ENCODE results near the gene MYO18B.
"Not testable (repeated sequence)": the region's sequence is repeated elsewhere in the genome, so short reads cannot be mapped to it uniquely, and the experiment has no call there.

MYO18B gene

GRCh38 chr22:25701056-25701780 lies 40.8 kb upstream of the MYO18B start:
- Histone ChIP-seq H3K9me3 (ENCODE audit: control insufficient read depth in 2 of 2, low read length in 2 of 2) (no peaks in the 10 kb centered on the region), H3K27ac (ENCODE audit: low read length) (no peak overlapping the region), H3K36me3 (ENCODE audit: control insufficient read depth in 2 of 2, insufficient read depth in 2 of 2, low read length in 2 of 2) (no peaks in the 10 kb centered on the region), H3K9ac (ENCODE audit: low read length in 2 of 2) (no peak overlapping the region), H3K4me3 (ENCODE audit: low read length in 2 of 2) (no peak overlapping the region), H3K4me1 (ENCODE audit: control insufficient read depth, insufficient read depth, low read length) (peaks cover 2% of the 10 kb centered on the region), H3K27me3 (ENCODE audit: control insufficient read depth in 1 of 2, insufficient read depth in 2 of 2, low read length in 2 of 2) (no peaks in the 10 kb centered on the region)

DNA sequence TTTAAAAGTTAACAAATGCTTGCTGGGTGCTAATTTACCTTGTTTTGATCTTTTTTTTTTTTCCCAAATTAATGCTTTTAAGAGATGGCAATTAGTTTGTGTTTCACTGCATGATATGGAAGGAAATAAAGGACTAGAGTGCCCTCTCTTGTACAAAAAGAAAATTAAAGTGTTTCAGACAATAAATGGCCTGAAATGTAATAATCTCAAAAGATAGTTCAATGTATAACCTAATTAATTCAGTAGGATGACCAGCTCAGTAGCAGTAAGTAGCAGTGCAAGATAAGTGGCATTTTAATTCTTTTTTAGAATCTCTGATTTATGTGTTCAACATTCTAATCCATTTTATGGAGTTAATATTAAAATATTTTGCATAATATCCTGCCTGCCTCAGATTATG lies 39.9 kb upstream of the MYO18B start:
- no peaks in the 10 kb centered on the region for H3K36me3 ChIP-seq (ENCODE audit: control insufficient read depth in 2 of 2, insufficient read depth in 2 of 2, low read length in 2 of 2)
- H3K9ac ChIP-seq (ENCODE audit: low read length in 2 of 2) = no peak overlapping the region
- H3K27ac ChIP-seq (ENCODE audit: low read length) = no peak overlapping the region
- H3K9me3 ChIP-seq (ENCODE audit: control insufficient read depth in 2 of 2, low read length in 2 of 2) = no peaks in the 10 kb centered on the region
- H3K4me3 ChIP-seq (ENCODE audit: low read length in 2 of 2) = no peak overlapping the region
- H3K27me3 ChIP-seq (ENCODE audit: control insufficient read depth in 1 of 2, insufficient read depth in 2 of 2, low read length in 2 of 2) = no peaks in the 10 kb centered on the region
- peaks cover 2% of the 10 kb centered on the region for H3K4me1 ChIP-seq (ENCODE audit: control insufficient read depth, insufficient read depth, low read length)

- Histone ChIP-seq H3K4me3 (ENCODE audit: low read length in 2 of 2) (no peak overlapping the region), H3K4me1 (ENCODE audit: control insufficient read depth, insufficient read depth, low read length) (peaks cover 2% of the 10 kb centered on the region), H3K27me3 (ENCODE audit: control insufficient read depth in 1 of 2, insufficient read depth in 2 of 2, low read length in 2 of 2) (no peaks in the 10 kb centered on the region), H3K27ac (ENCODE audit: low read length) (no peak overlapping the region), H3K9me3 (ENCODE audit: control insufficient read depth in 2 of 2, low read length in 2 of 2) (no peaks in the 10 kb centered on the region), H3K36me3 (ENCODE audit: control insufficient read depth in 2 of 2, insufficient read depth in 2 of 2, low read length in 2 of 2) (peaks cover 0 to 3% of the 10 kb centered on the region in 2 donors), H3K9ac (ENCODE audit: low read length in 2 of 2) (no peak overlapping the region)
Measured at GRCh38 chr22:25702571-25703167, 39.3 kb upstream of the MYO18B start.

DNA sequence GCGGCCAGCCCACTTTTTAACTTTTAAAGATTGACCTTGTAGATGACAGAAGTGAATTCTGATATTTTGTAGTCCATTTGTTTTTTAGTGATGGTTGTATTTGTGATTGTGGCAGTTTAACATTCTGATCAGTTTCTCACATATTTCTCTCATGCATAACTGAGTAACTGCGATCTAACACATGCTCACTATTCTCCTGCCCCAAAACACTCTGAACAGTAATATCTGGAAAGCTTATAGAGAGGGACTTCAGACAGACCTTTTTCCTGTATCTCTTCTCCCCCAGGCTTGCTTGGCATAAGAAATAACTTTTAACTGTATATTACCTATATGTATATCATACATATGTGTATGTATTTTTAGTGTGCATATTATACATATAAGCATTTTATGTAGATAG lies 37.3 kb upstream of the MYO18B start:
- Histone ChIP-seq H3K9ac (ENCODE audit: low read length in 2 of 2) (no peak overlapping the region), H3K9me3 (ENCODE audit: control insufficient read depth in 2 of 2, low read length in 2 of 2) (no peaks in the 10 kb centered on the region), H3K27ac (ENCODE audit: low read length) (no peak overlapping the region), H3K4me1 (ENCODE audit: control insufficient read depth, insufficient read depth, low read length) (peaks cover 2% of the 10 kb centered on the region), H3K27me3 (ENCODE audit: control insufficient read depth in 1 of 2, insufficient read depth in 2 of 2, low read length in 2 of 2) (no peaks in the 10 kb centered on the region), H3K4me3 (ENCODE audit: low read length in 2 of 2) (no peak overlapping the region), H3K36me3 (ENCODE audit: control insufficient read depth in 2 of 2, insufficient read depth in 2 of 2, low read length in 2 of 2) (peaks cover 0 to 3% of the 10 kb centered on the region in 2 donors)

DNA sequence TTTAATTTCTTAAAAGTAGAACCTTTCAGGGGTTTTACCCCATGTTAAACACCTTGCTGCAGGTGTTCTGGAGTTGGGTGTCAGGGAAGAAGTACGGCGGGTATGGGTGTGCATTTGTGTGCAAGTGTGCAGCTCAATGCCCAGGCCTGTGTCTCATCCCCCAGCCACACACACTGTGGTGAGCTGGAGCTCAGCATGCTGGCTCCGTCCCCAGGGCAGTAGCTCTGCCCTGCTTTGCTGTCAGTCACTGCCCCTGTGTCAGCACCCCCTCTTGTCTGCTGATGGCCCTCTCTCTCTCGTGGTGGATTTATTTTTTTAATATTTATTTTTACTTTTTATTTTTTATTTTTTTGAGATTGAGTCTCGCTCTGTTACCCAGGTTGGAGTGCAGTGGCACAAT lies 35.8 kb upstream of the MYO18B start:
- H3K4me3 ChIP-seq (ENCODE audit: low read length in 2 of 2) = no peak overlapping the region
- H3K9me3 ChIP-seq (ENCODE audit: control insufficient read depth in 2 of 2, low read length in 2 of 2) = no peaks in the 10 kb centered on the region
- no peak overlapping the region for H3K9ac ChIP-seq (ENCODE audit: low read length in 2 of 2)
- no peaks in the 10 kb centered on the region for H3K4me1 ChIP-seq (ENCODE audit: control insufficient read depth, insufficient read depth, low read length)
- H3K36me3 ChIP-seq (ENCODE audit: control insufficient read depth in 2 of 2, insufficient read depth in 2 of 2, low read length in 2 of 2) = peaks cover 0 to 3% of the 10 kb centered on the region in 2 donors
- H3K27me3 ChIP-seq (ENCODE audit: control insufficient read depth in 1 of 2, insufficient read depth in 2 of 2, low read length in 2 of 2) = no peaks in the 10 kb centered on the region
- no peak overlapping the region for H3K27ac ChIP-seq (ENCODE audit: low read length)

- not testable (repeated sequence) for H3K9ac ChIP-seq (ENCODE audit: low read length in 2 of 2); H3K9me3 ChIP-seq (ENCODE audit: control insufficient read depth in 2 of 2, low read length in 2 of 2); H3K36me3 ChIP-seq (ENCODE audit: control insufficient read depth in 2 of 2, insufficient read depth in 2 of 2, low read length in 2 of 2); H3K4me3 ChIP-seq (ENCODE audit: low read length in 2 of 2); H3K27ac ChIP-seq (ENCODE audit: low read length); H3K27me3 ChIP-seq (ENCODE audit: control insufficient read depth in 1 of 2, insufficient read depth in 2 of 2, low read length in 2 of 2); H3K4me1 ChIP-seq (ENCODE audit: control insufficient read depth, insufficient read depth, low read length)
Measured at GRCh38 chr22:25708430-25708829, 33.6 kb upstream of the MYO18B start.

DNA sequence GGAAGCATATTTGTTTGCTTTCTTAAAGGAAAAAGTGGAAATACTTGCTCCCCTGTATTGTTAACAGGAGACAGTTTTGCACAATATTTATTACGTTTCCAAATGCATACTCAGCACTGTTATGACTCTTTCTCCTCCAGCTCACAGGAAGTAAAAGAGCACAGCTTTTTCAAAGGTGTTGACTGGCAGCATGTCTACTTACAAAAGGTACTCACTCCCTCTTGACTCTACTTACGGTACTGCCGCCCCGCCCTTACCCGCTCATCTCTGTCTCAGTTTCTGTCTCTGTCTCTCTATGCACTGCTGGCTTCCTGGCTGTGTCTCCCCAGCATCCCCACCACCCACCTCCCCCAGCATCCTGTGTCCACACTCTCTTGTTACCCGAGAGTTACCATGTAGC lies 32.2 kb upstream of the MYO18B start:
- no peaks in the 10 kb centered on the region for H3K27me3 ChIP-seq (ENCODE audit: control insufficient read depth in 1 of 2, insufficient read depth in 2 of 2, low read length in 2 of 2)
- no peaks in the 10 kb centered on the region for H3K9me3 ChIP-seq (ENCODE audit: control insufficient read depth in 2 of 2, low read length in 2 of 2)
- H3K27ac ChIP-seq (ENCODE audit: low read length) = no peak overlapping the region
- H3K9ac ChIP-seq (ENCODE audit: low read length in 2 of 2) = no peak overlapping the region
- H3K4me3 ChIP-seq (ENCODE audit: low read length in 2 of 2) = no peak overlapping the region
- H3K4me1 ChIP-seq (ENCODE audit: control insufficient read depth, insufficient read depth, low read length) = no peaks in the 10 kb centered on the region
- H3K36me3 ChIP-seq (ENCODE audit: control insufficient read depth in 2 of 2, insufficient read depth in 2 of 2, low read length in 2 of 2) = peaks cover 0 to 3% of the 10 kb centered on the region in 2 donors

DNA sequence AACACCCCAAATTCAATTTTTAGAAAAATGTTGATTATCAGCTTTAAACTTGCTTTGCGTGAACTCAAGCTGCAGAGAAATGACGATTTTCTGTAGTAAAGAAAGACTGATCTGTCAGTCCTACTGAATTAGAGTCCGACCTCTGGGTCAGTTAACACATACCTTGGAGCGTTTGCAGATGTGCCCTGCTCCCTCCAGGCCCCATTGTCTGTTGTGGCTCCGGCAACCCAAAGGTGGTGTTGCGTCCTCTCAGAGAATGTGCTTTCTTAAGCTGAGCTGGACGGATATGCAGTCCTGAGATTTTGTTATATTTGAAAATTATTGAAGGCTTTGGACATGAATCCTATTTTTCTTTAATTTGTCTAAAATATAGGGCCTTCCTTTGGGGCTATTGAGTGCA lies 31.5 kb upstream of the MYO18B start:
- H3K4me3 ChIP-seq (ENCODE audit: low read length in 2 of 2) = no peak overlapping the region
- H3K9me3 ChIP-seq (ENCODE audit: control insufficient read depth in 2 of 2, low read length in 2 of 2) = no peaks in the 10 kb centered on the region
- H3K4me1 ChIP-seq (ENCODE audit: control insufficient read depth, insufficient read depth, low read length) = no peaks in the 10 kb centered on the region
- H3K27me3 ChIP-seq (ENCODE audit: control insufficient read depth in 1 of 2, insufficient read depth in 2 of 2, low read length in 2 of 2) = no peaks in the 10 kb centered on the region
- H3K36me3 ChIP-seq (ENCODE audit: control insufficient read depth in 2 of 2, insufficient read depth in 2 of 2, low read length in 2 of 2) = peaks cover 0 to 3% of the 10 kb centered on the region in 2 donors
- H3K9ac ChIP-seq (ENCODE audit: low read length in 2 of 2) = no peak overlapping the region
- no peak overlapping the region for H3K27ac ChIP-seq (ENCODE audit: low read length)

DNA sequence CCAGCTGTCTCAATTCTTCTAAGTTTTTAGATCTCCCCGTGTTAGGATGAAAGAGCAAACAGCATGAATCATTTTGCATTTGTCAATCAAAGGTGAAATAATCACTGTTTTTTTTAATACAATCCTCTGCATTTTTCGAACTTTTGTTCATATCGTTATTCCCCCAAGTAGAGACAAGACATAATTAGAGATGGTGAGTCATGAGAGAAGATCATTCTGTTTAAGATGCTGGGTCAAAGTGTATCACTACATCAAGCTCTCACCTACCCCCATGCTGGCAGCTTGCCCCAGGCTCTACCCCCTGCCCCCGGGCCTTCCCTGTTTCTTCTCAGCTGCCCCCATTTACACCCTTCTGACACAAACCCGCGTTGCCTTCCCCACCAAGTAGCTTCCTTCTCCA lies 30.5 kb upstream of the MYO18B start:
- Histone ChIP-seq H3K9ac (ENCODE audit: low read length in 2 of 2) (no peak overlapping the region), H3K4me1 (ENCODE audit: control insufficient read depth, insufficient read depth, low read length) (no peaks in the 10 kb centered on the region), H3K27me3 (ENCODE audit: control insufficient read depth in 1 of 2, insufficient read depth in 2 of 2, low read length in 2 of 2) (no peaks in the 10 kb centered on the region), H3K36me3 (ENCODE audit: control insufficient read depth in 2 of 2, insufficient read depth in 2 of 2, low read length in 2 of 2) (peaks cover 0 to 3% of the 10 kb centered on the region in 2 donors), H3K27ac (ENCODE audit: low read length) (no peak overlapping the region), H3K9me3 (ENCODE audit: control insufficient read depth in 2 of 2, low read length in 2 of 2) (no peaks in the 10 kb centered on the region), H3K4me3 (ENCODE audit: low read length in 2 of 2) (no peak overlapping the region)

- no peak overlapping the region for H3K9ac ChIP-seq (ENCODE audit: low read length in 2 of 2)
Measured at GRCh38 chr22:25712661-25713400, 29.2 kb upstream of the MYO18B start.

GRCh38 chr22:25714070-25714469 lies 27.9 kb upstream of the MYO18B start:
- no peaks in the 10 kb centered on the region for H3K27me3 ChIP-seq (ENCODE audit: control insufficient read depth in 1 of 2, insufficient read depth in 2 of 2, low read length in 2 of 2)
- H3K4me1 ChIP-seq (ENCODE audit: control insufficient read depth, insufficient read depth, low read length) = no peaks in the 10 kb centered on the region
- H3K9ac ChIP-seq (ENCODE audit: low read length in 2 of 2) = no peak overlapping the region
- H3K4me3 ChIP-seq (ENCODE audit: low read length in 2 of 2) = no peak overlapping the region
- H3K9me3 ChIP-seq (ENCODE audit: control insufficient read depth in 2 of 2, low read length in 2 of 2) = no peaks in the 10 kb centered on the region
- peaks cover 0 to under 1% of the 10 kb centered on the region in 2 donors for H3K36me3 ChIP-seq (ENCODE audit: control insufficient read depth in 2 of 2, insufficient read depth in 2 of 2, low read length in 2 of 2)
- no peak overlapping the region for H3K27ac ChIP-seq (ENCODE audit: low read length)

More at GRCh38 chr22:25712661-25713400, 29.2 kb upstream of the MYO18B start:
- Histone ChIP-seq H3K4me1 (ENCODE audit: control insufficient read depth, insufficient read depth, low read length) (no peaks in the 10 kb centered on the region), H3K27ac (ENCODE audit: low read length) (no peak overlapping the region), H3K36me3 (ENCODE audit: control insufficient read depth in 2 of 2, insufficient read depth in 2 of 2, low read length in 2 of 2) (no peaks in the 10 kb centered on the region), H3K27me3 (ENCODE audit: control insufficient read depth in 1 of 2, insufficient read depth in 2 of 2, low read length in 2 of 2) (no peaks in the 10 kb centered on the region), H3K9me3 (ENCODE audit: control insufficient read depth in 2 of 2, low read length in 2 of 2) (no peaks in the 10 kb centered on the region), H3K4me3 (ENCODE audit: low read length in 2 of 2) (no peak overlapping the region)

Data from stomach smooth muscle (tissue), 2 donors.